ENCODE data around the gene STK4.

DNA sequence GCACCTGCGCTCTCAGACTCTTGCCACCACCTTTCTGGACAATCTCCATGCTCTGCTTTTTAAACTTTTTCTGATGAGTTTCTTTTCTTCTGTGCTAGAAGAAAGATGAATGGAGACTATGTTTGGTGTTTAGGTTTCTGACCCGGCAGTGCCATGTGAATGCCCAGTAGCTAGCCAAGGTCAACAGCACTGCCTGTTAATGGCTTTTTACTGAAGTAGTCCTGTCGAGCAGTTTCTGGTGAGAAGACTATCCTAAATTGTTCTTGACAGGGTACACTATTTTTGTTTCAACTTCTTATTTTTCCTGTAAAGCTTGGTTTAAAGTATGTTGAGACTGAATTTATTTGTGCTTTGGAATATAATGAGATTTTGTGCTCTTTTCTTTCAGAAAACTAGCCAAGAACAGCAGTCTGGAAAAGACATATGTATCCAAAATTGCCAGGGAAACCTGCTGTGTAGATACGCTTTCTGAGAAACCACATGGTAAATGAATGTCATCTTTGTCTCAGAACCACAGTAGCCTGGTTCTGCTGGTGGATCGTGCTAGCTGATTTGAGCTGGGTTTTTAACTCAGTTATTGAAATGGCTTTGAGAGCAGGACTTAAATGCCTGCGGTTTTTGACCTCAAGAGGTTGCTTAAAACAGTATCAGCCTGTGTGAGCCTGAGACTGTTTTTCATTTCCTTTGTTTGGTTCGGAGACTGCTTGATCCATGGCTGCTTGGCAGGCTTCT is 86.6 kb downstream of the STK4 start:
- TF ChIP-seq YY1 (IDR thresholded peaks at IDR 0.05; ENCODE audit: insufficient read depth, insufficient read length) (no peak), SUZ12 (IDR thresholded peaks at IDR 0.05; ENCODE audit: extremely low read depth, insufficient read depth, insufficient read length) (no peak)

All from NT2/D1 (cell line).